Measurements from ENCODE around the gene NEURL2. TPM values are rescaled to one million over a fixed set of nuclear protein-coding genes. Genes with fewer than 3 reads are reported as not detected.
A peak's percentile ranks its signal among the peaks of the same experiment; 100 is the strongest.

NEURL2 gene
- polyA plus RNA-seq, 10 donors: 8.4 to 15.4 (median 13.0) TPM

GRCh38 chr20:45921337-45922189 lies 30.6 kb upstream of the NEURL2 start:
- DNase-seq: no peak

GRCh38 chr20:45920462-45921336 lies 29.7 kb upstream of the NEURL2 start:
- no peak for DNase-seq

- DNase-seq: peak in 2 of 3 donors; percentile 76 to 85
These were observed 28.8 kb upstream of the NEURL2 start for GRCh38 chr20:45919542-45920399.

GRCh38 chr20:45918779-45919537 lies 27.9 kb upstream of the NEURL2 start:
- DNase-seq: no peak

GRCh38 chr20:45918182-45918737 lies 27.3 kb upstream of the NEURL2 start:
- DNase-seq: peak in 2 of 3 donors; percentile 33 to 73

- DNase-seq: peak in 2 of 3 donors; percentile 68 to 89
These were observed 26.8 kb upstream of the NEURL2 start for GRCh38 chr20:45917790-45918141.

- no peak for DNase-seq
These were observed 22.1 kb upstream of the NEURL2 start for GRCh38 chr20:45913116-45913515.

GRCh38 chr20:45912344-45912682 lies 21.3 kb upstream of the NEURL2 start:
- no peak for DNase-seq

- DNase-seq: peak; percentile 51 to 88 (median 75)
These were observed 20.7 kb upstream of the NEURL2 start, which contains the start of gene PLTP for GRCh38 chr20:45911486-45912343. TSS of gene PLTP (minus strand) at chr20:45912155. CDS start at chr20:45911452, 703 bp downstream.

- DNase-seq: peak; percentile 92 to 98 (median 96)
These were observed 19.9 kb upstream of the NEURL2 start for GRCh38 chr20:45910670-45911485.

- DNase-seq: no peak
These were observed 19.0 kb upstream of the NEURL2 start for GRCh38 chr20:45909817-45910669.

GRCh38 chr20:45909336-45909808 lies 18.4 kb upstream of the NEURL2 start:
- DNase-seq: no peak

- no peak for DNase-seq
These were observed 17.1 kb upstream of the NEURL2 start for GRCh38 chr20:45908084-45908483.

- DNase-seq: no peak
These were observed 16.4 kb upstream of the NEURL2 start for GRCh38 chr20:45907219-45907948.

GRCh38 chr20:45905505-45906079 lies 14.6 kb upstream of the NEURL2 start:
- no peak for DNase-seq
